ENCODE measurements around the gene FCRL4.

The FCRL4 gene

GRCh38 chr1:157580179-157580827, 17.6 kb downstream of the FCRL4 start:
- peak; percentile 96 for TF ChIP-seq TEAD4 (IDR thresholded peaks at IDR 0.05)
- peak; percentile 59 for TF ChIP-seq RAD21 (IDR thresholded peaks at IDR 0.05; ENCODE audit: low read depth)
- no peak for TF ChIP-seq CEBPB (IDR thresholded peaks at IDR 0.05)
- TF ChIP-seq YY1 (IDR thresholded peaks at IDR 0.05; ENCODE audit: low read depth), result no peak
- TF ChIP-seq REST (IDR thresholded peaks at IDR 0.05; ENCODE audit: low read depth), result no peak

- TF ChIP-seq TEAD4 (IDR thresholded peaks at IDR 0.05) (no peak), MAX (IDR thresholded peaks at IDR 0.05) (no peak), FOXM1 (IDR thresholded peaks at IDR 0.05; ENCODE audit: borderline replicate concordance, low read depth) (no peak), TCF12 (IDR thresholded peaks at IDR 0.05; ENCODE audit: low read depth) (no peak), YY1 (IDR thresholded peaks at IDR 0.05; ENCODE audit: low read depth) (no peak), RAD21 (IDR thresholded peaks at IDR 0.05; ENCODE audit: low read depth) (no peak), ZBTB7A (IDR thresholded peaks at IDR 0.05; ENCODE audit: low read depth) (no peak), EGR1 (IDR thresholded peaks at IDR 0.05) (no peak), REST (IDR thresholded peaks at IDR 0.05; ENCODE audit: low read depth) (no peak), CREB1 (IDR thresholded peaks at IDR 0.05; ENCODE audit: low read depth) (no peak), NFIC (IDR thresholded peaks at IDR 0.05) (no peak), USF1 (IDR thresholded peaks at IDR 0.05) (no peak), EP300 (IDR thresholded peaks at IDR 0.05; ENCODE audit: borderline replicate concordance) (no peak), CEBPB (IDR thresholded peaks at IDR 0.05) (no peak), TAF1 (IDR thresholded peaks at IDR 0.05; ENCODE audit: low read depth) (no peak)
Measured at GRCh38 chr1:157577420-157577819, 20.5 kb downstream of the FCRL4 start.

GRCh38 chr1:157575744-157576143, 22.1 kb downstream of the FCRL4 start:
- TF ChIP-seq REST (IDR thresholded peaks at IDR 0.05; ENCODE audit: low read depth) (no peak), CREB1 (IDR thresholded peaks at IDR 0.05; ENCODE audit: low read depth) (no peak), TAF1 (IDR thresholded peaks at IDR 0.05; ENCODE audit: low read depth) (no peak), MAX (IDR thresholded peaks at IDR 0.05) (no peak), RAD21 (IDR thresholded peaks at IDR 0.05; ENCODE audit: low read depth) (no peak), USF1 (IDR thresholded peaks at IDR 0.05) (no peak), EGR1 (IDR thresholded peaks at IDR 0.05) (no peak), TCF12 (IDR thresholded peaks at IDR 0.05; ENCODE audit: low read depth) (no peak), ZBTB7A (IDR thresholded peaks at IDR 0.05; ENCODE audit: low read depth) (no peak), TEAD4 (IDR thresholded peaks at IDR 0.05) (no peak), EP300 (IDR thresholded peaks at IDR 0.05; ENCODE audit: borderline replicate concordance) (no peak), CEBPB (IDR thresholded peaks at IDR 0.05) (no peak), YY1 (IDR thresholded peaks at IDR 0.05; ENCODE audit: low read depth) (no peak), FOXM1 (IDR thresholded peaks at IDR 0.05; ENCODE audit: borderline replicate concordance, low read depth) (no peak), NFIC (IDR thresholded peaks at IDR 0.05) (no peak)

GRCh38 chr1:157574836-157575235, 23.0 kb downstream of the FCRL4 start:
- TF ChIP-seq CEBPB (IDR thresholded peaks at IDR 0.05), result no peak
- no peak for TF ChIP-seq TAF1 (IDR thresholded peaks at IDR 0.05; ENCODE audit: low read depth)
- TF ChIP-seq TEAD4 (IDR thresholded peaks at IDR 0.05), result no peak
- TF ChIP-seq TCF12 (IDR thresholded peaks at IDR 0.05; ENCODE audit: low read depth), result no peak
- TF ChIP-seq YY1 (IDR thresholded peaks at IDR 0.05; ENCODE audit: low read depth), result no peak
- TF ChIP-seq MAX (IDR thresholded peaks at IDR 0.05), result no peak
- TF ChIP-seq CREB1 (IDR thresholded peaks at IDR 0.05; ENCODE audit: low read depth), result no peak
- no peak for TF ChIP-seq ZBTB7A (IDR thresholded peaks at IDR 0.05; ENCODE audit: low read depth)
- no peak for TF ChIP-seq FOXM1 (IDR thresholded peaks at IDR 0.05; ENCODE audit: borderline replicate concordance, low read depth)
- TF ChIP-seq USF1 (IDR thresholded peaks at IDR 0.05), result no peak
- no peak for TF ChIP-seq REST (IDR thresholded peaks at IDR 0.05; ENCODE audit: low read depth)
- no peak for TF ChIP-seq RAD21 (IDR thresholded peaks at IDR 0.05; ENCODE audit: low read depth)
- TF ChIP-seq EGR1 (IDR thresholded peaks at IDR 0.05), result no peak
- no peak for TF ChIP-seq EP300 (IDR thresholded peaks at IDR 0.05; ENCODE audit: borderline replicate concordance)
- no peak for TF ChIP-seq NFIC (IDR thresholded peaks at IDR 0.05)

All from Ishikawa (cell line).